D341Med (cell line): ENCODE data around the gene UBFD1.
"Not testable (repeated sequence)": the region's sequence is repeated elsewhere in the genome, so short reads cannot be mapped to it uniquely, and the experiment has no call there.

ENCODE experiments used
- DNase-seq: peaks from one replicate; pipeline ENCODE4 v3.0.0; 2012; ENCODE audit warnings: low spot score

The UBFD1 gene

DNA sequence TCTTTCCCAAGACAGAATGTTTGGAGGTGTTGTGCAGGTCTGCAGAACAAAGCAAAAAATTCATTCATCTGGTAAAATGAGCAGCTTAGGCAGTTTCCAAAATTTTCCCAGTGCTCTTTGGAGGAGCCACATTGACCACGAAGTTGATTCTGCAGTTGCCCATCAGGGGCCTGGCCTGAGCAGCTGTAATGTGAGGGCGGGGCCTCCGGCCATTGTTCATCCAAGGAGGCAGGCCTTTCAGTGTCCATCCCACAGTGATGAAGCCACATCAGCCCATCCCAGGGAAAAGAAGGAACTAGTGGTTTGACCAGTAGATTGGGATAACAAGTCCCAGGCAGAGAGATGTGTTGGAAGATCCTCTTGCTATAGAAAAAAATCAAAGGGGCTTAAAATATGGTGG lies 10.1 kb downstream of the UBFD1 start:
- DNase-seq: no peak

DNA sequence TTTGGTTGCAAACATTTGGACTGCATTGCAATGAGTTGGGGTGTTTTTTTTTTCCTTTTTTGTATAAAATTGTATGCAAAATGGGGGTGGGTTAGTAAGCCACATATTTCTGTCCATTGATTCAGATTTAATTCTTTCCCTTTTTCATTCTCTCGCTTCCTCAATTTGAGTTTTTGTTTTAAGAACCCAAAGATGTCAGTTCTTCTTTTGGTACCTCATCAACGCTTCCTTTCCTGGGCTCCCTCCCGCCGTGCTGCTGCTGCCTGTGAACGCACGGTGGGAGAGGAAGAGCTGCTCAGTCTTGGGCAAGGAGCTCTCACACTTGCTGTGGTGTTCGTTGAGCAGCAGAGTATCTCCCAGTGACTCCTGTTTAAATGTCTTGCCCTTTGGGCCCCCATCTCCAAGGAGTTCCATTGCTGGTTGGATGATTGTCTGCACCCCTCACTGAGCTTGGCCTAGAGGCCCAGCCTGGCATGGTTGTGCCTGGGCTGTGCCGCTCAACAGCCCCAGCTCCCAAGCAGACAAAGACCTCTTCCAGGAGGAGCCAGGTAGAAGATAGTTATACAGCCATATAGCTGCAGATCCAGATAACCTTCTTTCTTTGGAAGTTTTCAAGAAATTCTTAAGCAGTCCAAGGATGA lies 13.6 kb downstream of the UBFD1 start:
- DNase-seq: no peak

DNA sequence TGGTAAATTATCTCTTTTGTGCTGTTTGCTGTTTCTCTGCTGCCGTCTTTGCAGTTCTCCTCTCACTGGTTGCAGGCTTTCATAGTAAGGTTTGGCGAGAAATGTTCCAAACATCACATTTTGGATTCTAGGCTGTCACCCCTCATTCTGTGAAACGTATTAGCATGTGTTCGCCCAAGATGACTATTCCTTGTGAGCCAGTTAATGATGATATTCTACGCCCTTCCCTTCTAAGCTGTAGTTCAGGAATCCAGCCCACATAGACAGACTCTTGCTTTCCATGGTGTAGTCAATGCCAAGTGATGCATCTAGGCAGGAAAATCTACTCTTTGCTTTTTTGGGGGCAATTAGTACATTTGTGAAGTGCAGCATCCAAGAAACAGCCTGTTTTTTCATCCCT lies 14.4 kb downstream of the UBFD1 start:
- DNase-seq: no peak

DNA sequence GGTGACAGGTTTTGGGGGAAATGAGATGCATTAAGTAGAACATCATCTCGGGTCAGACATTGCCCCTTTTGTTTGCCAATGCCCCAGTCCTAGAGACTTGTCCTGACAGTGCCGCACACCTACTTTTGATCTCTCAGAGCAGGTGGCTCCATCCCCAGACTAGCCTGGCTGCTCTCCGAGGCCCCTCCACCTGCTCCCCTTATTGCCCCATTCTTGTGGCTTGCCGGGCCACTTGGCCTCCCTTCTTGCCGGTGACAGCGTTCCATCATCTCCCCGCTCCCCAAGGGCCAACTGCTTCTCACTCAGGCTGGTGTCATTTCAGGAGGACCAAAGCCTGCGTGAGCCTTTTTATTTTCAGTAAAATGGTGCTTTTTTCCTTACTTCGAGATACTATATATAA lies 14.9 kb downstream of the UBFD1 start:
- DNase-seq: no peak

DNA sequence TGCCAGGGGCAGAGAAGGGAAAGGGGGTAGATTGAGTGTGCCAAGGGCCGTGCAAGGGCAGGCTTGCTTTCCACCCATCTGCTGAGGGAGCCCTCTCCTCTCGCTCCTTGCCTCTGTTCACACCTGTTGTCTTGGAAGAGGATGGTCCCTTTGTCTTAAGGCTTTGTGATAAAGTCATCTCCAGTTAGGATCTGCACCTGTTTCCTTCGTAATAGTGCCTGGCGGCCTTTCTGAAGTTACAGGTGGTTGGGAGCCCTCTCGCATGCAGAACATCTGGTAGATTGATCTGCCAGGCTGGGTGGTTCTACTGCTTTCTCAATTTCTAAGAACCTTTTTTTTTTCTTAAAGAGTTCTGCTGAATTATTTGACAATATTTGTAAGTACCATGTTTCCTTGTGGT lies 16.3 kb downstream of the UBFD1 start:
- DNase-seq: no peak

DNA sequence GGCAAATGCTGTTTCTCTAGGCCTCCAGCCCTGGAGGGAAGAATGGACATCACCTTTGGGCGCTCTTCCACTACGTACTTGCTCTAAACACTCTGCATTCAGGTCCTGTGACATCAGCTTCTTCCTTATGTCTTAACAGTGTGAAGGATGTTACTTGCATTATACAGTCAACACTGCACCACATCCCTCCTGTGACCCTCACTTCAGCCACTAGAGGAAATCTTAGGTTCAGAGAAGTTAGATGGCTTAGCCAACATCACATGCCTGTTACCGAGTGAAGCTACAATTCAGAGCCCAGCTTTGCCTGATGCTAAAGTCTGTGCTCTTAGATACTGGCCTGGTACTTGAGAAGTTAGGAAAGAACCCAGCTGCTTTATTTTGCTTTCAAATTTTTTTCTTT lies 18.3 kb downstream of the UBFD1 start:
- no peak for DNase-seq

DNA sequence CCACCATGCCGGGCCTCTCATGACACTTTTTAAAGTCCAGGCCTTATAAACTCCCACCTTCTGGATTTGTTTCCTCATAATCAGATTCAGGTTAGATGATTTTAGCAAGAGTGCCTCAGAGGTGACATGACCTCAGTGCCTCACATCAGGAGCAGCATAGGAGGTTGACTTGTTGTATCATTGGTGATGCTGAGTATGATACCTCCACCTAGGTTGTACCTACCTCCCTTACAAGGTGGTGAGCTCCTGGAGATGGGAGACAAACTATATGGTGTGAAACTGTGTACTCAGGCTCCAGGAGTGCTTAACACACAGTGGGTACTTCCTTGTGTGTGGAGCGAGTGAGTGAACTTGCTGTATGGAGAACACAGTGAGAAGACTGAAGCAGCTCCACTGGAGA lies 20.0 kb downstream of the UBFD1 start:
- no peak for DNase-seq

DNA sequence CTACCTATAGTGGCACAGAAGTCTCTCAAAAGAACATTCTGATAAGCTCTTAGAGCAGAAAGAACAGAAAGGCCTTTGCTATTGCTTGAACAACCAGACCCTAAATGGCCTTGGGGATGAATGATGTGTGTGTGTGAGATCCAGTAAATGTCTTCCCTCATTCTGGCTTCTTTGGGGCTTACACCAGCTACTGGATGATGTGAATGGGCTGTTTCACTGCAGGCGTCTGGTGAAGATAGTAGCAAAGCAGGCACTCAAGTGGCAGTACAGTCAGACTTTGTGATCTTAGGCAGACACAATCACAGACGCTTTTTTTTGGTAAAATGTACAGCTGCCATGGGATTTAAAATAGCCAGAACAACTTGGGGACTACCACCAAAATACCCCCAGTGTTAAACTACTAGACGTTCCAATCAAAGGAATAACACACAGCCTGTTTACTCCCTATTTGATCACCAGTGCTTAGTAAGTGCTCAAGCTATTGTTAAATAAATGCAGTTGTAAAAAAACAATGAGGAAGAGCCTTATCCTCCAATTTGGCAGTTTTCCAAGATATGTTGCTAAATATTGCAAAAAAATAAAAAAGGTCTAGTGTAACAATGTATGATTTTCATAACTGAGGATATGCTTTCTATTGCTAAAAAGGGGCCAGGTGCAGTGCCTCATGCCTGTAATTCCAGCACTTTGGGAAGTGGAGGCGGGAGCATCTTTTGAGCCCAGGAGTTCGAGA lies 20.7 kb downstream of the UBFD1 start:
- no peak for DNase-seq

DNA sequence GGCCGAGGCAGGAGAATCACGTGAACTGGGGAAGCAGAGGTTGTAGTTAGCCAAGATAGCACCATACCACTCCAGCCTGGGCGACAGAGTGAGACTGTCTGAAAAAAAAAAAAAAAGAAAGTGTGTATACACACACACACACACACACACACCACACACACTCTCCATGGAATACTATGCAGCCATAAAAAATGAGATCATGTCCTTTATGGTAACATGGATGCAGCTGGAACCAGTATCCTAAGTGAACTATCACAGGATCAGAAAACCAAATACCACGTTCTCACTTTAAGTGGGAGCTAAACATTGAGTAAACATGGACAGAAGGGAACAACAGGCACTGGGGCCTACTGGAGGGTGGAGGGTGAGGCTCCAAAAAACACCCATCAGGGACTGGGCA lies 21.8 kb downstream of the UBFD1 start:
- DNase-seq: no peak

DNA sequence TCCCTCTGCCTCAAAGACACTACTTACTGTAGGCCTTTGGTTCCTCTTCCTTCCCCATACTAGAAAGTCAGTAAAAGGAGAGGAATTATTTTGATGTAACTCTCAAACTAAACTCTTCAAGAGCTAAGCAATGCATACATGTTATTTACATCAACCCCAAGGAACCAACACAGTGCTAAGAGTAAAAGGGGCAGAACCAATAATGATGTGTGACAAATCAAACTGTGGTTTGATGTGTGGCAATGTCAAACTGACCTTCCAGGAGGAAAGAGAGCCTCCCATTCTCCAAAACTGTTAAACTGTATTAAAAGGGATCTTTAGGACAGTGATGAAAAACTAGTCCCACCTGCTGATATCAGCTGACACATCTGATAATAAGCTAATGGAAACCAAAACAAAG lies 22.9 kb downstream of the UBFD1 start:
- no peak for DNase-seq

DNA sequence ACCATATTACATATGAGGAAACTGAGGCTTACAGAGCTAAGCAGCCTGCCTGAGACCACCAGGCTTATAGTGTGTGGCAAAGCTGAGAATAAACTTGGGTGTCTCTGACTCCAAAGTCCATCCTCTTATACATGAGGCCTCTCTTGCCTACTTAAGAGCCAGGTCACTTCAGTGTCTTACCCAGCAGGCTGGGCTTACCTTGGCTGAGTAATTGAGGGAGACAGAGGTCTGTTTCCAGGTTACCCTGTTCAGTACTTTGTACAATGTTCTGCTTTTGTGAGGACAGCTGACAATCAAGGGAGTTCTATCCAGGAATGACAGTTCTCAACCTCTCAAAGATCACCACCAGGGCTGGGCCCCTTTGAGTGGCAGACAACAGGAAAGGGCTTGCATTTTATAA lies 24.2 kb downstream of the UBFD1 start:
- no peak for DNase-seq

DNA sequence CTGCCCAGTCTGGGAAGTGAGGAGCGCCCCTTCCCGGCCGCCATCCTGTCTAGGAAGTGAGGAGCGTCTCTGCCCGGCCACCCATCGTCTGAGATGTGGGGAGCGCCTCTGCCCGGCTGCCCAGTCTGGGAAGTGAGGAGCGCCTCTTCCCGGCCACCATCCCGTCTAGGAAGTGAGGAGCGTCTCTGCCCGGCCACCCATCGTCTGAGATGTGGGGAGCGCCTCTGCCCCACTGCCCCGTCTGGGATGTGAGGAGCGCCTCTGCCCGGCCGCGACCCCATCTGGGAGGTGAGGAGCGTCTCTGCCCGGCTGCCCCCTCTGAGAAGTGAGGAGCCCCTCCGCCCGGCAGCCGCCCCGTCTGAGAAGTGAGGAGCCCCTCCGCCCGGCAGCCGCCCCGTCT lies 25.7 kb downstream of the UBFD1 start:
- DNase-seq: not testable (repeated sequence)

DNA sequence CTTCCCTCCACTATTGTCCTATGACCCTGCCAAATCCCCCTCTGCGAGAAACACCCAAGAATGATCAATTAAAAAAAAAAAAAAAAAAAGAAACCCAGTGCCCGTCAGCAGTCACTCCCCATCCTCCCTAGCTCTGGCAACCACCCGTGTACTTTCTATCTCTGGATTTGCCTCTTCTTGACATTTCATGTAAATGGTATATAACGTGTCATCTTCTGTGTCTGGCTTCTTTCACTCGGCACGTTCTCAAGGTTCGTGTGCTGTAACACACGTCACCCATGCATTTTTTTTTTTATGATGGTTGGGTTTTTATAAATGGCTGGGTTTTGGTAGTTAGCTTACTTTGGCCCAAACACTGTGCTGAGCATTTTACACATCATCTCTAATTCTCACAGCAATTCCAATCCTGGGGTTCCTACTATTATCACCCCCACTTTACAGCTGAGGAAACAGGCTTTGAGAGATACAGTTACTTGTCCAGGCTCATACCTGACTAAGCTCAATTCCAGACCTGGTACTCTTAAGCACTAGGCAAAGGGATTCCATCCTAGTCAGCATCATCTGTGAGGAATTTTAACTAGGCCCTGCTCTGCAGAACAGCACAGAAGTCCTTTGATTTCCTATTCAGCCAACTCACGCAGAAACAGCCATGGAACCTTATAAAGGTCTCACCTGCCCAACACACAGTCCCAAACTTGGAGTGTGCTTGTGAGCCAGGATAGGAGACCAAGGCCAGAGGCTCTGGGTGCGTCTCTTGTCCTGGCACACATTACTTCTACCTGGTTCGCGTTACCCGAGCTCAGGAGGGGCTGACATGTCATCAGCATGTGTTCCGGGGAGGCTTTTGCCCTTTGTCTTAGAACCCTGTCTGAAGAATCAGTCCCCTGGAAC lies 26.9 kb downstream of the UBFD1 start:
- DNase-seq: no peak

DNA sequence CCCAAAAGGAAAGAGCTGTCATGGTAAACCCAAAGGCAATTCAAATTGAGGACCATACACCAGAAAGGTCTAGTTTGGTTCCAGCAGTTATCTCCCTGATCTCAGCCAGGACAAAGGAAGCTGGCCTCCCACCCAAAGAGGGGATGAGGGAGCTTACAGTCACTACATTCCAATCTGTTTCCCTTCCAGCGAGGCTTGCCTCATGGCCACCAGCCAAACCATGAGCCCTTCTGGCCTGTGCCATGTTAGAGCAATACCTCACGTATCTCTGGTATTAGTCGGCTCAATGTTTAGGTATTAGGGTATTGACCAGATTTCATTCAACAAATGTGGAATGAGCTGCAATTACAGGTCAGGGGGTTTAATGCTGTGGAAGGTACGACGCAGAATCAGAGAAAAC lies 30.2 kb downstream of the UBFD1 start:
- no peak for DNase-seq

DNA sequence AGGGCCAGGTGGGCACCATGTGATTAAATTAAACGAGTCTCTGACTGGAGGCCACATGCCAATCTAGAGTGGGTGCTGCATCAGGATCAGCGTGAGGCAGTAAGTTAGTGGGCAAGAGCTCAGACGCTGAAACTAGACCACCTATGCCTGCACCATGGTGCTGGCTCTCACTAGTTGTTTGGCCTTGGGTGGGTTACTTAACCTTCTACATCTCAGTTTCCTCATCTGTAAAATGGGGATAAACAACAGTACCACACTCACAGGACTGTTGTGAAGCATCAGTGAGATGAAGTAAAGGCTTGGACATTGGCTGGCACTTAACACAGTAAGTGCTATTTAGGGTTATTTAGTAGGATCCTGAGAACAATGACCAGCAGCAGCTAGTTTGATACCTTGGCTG lies 32.7 kb downstream of the UBFD1 start:
- DNase-seq: no peak

DNA sequence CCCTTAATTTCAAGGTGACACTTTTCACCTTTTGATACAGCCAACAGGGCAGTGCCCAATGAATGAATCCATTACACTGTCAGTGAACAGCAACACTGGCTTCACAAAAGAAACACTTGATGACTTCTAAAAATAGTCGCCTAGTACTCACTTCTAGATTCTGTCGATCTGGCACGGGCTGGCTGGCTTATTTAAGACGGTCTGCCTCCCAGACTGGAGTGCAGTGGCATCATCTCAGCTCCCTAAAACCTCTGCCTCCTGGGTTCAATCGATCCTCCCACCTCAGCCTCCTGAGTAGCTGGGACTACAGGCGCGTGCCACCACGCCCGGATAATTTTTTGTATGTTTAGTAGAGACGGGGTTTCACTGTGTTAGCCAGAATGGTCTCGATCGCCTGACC lies 36.7 kb downstream of the UBFD1 start:
- DNase-seq: no peak

DNA sequence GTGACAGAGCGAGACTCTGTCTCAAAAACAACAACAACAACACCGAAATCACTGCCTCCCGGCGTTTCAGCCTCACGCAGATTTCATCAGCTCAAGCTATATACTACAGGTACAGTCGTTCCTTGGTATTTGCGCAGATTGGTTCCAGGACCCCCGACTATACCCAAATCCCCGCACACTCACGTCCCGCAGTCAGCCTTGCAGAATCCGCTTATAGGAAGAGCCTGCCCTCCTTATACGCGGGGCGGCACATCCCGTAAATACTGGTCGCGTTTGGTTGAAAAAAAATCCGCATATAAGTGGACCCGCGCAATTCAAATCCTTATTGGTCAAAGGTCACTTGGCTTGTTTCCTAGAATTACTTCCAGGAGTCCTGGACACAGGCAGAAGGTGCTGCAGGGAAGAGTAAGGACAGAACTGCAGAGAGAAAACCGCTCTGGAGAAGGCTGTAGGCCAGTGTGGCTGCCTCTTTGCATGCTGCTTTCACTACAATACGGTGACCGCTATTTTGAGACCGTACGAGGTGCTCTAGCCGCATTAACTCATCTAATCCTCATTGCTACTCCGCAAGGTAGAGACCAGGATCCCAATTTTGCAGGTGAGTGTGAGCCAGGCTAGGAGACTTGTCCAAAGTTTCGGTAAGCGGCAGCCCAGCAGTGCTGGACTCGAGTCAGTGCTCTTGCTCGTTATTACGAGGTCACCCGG lies 37.9 kb downstream of the UBFD1 start:
- no peak for DNase-seq

DNA sequence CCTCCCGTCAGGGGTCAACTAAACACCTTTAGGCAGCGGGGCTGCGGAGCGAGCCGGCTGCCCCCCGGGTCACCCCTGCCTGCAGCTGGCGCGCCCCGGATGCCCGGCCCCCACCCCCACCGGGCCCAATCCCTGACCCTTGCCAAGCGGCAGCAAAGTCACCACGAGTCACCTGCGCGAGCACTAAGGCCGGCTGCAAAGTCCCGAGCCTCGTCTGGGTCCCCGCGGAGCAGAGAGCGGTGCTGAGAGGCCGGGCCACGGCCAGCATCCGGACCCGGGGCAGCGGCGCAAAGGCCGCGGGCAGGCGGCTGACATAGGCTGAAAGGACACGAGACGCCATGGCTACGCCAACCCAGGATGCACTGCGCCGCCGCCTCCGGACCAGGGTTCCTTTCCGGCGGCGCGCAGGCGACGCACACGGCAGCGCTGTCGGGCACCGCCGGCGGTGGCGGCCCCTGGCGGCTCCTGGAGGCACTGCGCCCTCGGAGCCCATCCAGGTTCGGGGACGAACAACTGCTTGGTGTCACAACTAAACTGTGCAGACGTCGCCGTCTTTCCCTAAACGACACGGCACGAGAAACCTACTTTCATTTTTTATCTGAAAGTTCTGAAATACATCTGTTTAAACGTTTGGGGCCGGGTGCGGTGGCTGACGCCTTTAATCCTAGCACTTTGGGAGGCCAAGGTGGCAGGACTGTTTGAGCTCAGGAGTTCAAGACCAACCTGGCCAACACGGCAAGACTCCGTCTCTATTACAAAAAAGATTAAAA lies 38.6 kb downstream of the UBFD1 start, which contains the start of gene NDUFAB1:
Gene NDUFAB1, minus strand, starts transcription at position 366 of the 770 bp plus-strand sequence. Its CDS starts 26 bp downstream, at position 340.
- DNase-seq: peak; percentile 94

DNA sequence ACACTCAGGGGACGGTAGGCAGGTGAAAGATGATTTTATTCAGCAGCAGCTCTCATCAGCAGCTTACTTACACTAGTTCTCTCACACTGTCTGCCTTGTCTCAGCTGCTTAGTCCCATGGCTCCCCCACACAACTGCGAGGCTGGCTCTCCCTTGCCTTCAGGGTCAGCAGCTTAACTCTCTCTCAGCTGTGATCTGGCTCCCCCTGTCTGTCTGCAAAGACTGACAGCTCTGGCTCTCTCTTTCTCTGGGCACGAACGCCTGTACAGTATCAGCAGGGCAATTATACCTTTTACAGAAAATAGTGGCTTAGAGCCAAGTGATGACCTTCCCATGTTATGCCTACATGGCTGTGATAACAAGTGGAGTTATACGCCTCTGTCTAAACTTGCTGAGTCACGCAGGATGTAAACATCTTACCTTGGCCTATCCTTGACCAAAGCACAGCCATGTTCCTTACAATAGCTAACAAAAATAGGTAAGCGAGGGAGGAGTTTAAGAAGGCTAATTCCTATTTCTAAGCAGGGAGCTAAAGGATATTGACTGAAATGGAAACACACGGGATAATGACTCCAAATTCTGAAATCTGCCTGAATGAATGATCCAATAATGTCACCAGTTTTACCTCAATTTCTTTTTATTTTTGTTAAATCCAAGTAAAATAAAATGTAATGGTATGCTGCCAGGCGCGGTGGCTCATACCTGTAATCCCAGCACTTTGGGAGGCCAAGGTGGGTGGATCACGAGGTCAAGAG lies 39.7 kb downstream of the UBFD1 start:
- DNase-seq: peak; percentile 49

DNA sequence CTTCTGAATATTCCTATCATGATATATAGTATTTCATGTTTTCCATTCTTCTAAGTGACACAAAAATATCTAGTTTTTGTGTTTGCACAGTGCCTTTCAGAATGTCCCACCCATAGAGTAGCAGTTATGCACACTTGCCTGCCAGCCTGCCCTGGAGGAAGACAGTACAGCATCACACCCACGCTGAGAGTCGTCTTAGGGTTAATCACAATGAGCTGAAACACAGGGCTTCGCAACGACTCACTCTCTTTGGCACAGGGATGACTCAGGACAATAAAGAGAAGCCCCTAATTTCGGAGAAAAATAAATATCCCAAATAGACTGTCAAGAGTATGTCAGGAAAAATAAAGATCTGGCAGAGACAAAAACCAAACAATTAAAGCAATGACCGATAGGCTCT lies 50.2 kb downstream of the UBFD1 start:
- no peak for DNase-seq

DNA sequence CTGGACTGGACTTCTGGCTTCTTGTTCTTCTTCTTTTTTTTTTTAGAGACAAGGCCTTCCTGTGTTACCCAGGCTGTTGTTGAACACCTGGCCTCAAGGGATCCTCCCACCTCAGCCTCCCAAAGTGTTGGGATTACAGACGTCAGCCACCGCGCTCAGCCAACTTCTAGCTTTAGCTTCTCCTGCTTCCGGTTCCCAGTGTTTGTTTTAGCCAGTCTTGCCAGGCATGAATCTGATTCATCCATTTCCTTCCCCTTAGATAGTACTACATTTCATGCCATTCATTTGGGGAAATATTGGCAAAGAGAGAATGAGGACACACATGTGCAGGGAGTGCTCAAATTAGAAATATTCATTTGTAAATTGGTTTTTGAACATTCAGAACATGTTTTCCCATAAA lies 50.7 kb downstream of the UBFD1 start:
- no peak for DNase-seq
